GM10266 (cell line): ENCODE measurements around the gene GRHL3.
"Not testable (repeated sequence)": the region's sequence is repeated elsewhere in the genome, so short reads cannot be mapped to it uniquely, and the experiment has no call there.

Source experiments
- DNase-seq: peaks from one replicate; pipeline ENCODE4 v3.0.0; 2012; ENCODE audit errors: extremely low spot score
- TF ChIP-seq, protein P1 (sequence below): IDR thresholded peaks from 2 replicates; pipeline ENCODE4 v1.5.1; 2012; ENCODE audit warnings: mild to moderate bottlenecking, low read depth; ENCODE audit not compliant: control insufficient read depth, insufficient read depth; ENCODE audit errors: missing control alignments

GRHL3 gene

GRCh38 chr1:24286246-24287010 lies 32.7 kb upstream of the GRHL3 start:
- TF ChIP-seq, protein P1, sequence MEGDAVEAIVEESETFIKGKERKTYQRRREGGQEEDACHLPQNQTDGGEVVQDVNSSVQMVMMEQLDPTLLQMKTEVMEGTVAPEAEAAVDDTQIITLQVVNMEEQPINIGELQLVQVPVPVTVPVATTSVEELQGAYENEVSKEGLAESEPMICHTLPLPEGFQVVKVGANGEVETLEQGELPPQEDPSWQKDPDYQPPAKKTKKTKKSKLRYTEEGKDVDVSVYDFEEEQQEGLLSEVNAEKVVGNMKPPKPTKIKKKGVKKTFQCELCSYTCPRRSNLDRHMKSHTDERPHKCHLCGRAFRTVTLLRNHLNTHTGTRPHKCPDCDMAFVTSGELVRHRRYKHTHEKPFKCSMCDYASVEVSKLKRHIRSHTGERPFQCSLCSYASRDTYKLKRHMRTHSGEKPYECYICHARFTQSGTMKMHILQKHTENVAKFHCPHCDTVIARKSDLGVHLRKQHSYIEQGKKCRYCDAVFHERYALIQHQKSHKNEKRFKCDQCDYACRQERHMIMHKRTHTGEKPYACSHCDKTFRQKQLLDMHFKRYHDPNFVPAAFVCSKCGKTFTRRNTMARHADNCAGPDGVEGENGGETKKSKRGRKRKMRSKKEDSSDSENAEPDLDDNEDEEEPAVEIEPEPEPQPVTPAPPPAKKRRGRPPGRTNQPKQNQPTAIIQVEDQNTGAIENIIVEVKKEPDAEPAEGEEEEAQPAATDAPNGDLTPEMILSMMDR: no peak
- no peak for DNase-seq

- not testable (repeated sequence) for DNase-seq
Measured at GRCh38 chr1:24287779-24288178, 31.4 kb upstream of the GRHL3 start.

DNA sequence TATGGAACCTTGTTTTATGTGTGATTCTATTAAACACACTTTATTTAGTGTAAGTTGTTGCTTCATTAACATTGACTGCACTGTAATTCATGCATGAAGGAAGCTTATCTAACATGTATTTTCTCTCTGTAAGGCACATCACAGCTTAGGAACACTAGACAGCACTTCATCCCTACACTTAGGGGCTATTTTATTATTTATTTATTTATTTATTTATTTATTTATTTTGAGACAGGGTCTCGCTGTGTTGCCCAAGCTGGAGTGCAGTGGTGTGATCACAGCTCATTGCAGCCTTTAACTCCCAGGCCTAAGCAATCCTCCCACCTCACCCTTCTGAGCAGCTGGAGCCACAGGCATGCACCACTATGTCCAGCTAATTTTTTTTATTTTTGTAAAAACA lies 30.7 kb upstream of the GRHL3 start:
- TF ChIP-seq, protein P1: no peak

DNA sequence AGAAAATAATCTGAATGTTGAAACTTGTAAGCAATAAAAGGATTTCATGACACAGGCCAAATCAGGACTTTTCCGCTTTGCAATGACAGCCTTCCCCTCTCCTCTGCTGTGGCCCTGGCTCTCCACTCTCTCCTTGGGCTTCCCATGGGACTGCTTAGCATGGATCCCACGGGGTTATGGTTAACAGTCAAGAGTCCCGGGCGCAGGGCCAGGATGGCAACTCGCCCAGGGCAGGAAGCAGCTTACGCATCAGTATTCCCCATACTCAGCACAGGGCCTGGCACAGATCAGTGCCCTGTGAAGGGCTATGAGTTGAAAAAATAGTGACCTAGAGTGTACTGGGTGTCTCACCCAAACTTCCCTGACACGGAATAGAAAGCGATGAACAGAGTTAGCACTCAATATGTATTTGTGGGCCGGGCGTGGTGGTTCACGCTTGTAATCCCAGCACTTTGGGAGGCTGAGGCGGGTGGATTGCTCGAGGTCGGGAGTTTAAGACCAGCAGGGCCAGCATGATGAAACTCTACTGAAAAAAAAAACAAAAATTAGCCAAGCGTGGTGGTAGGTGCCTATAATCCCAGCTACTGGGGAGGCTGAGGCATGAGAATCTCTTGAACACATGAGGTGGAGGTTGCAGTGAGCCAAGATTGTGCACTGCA lies 29.1 kb upstream of the GRHL3 start:
- TF ChIP-seq, protein P1: no peak
- no peak for DNase-seq

More for the DNA sequence above, 30.7 kb upstream of the GRHL3 start:
- no peak for DNase-seq

- TF ChIP-seq, protein P1: no peak
- no peak for DNase-seq
Measured at GRCh38 chr1:24290933-24291487, 28.1 kb upstream of the GRHL3 start.

- TF ChIP-seq, protein P1: no peak
- DNase-seq: no peak
Measured at GRCh38 chr1:24292103-24292502, 27.1 kb upstream of the GRHL3 start.

DNA sequence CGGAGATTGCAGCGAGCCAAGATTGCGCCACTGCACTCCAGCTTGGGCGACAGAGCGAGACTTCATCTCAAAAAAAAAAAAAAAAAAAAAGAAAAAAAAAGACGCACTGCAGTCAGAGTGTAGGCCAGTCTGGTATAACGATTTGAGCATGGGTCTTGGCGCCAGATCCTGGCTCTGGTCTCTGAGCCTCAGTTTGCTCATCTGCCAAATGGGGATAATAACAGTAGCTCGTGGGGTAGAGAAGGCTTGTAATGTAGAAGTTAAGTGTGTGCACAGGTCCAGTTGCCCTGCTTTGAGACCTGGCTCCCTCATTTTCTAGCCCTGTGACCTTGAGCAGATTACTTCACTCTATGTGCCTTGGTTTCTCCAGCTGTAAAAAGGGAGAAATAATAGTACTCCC lies 26.3 kb upstream of the GRHL3 start:
- TF ChIP-seq, protein P1: no peak
- no peak for DNase-seq
